Endothelial cell of umbilical vein (primary cell): Measurements from ENCODE around the gene IP6K1.
"Not testable (repeated sequence)": the region's sequence is repeated elsewhere in the genome, so short reads cannot be mapped to it uniquely, and the experiment has no call there.

Experiments
- CTCF ChIP-seq, 2 donors: IDR thresholded peaks; 1 replicate in 1 of 2; 2 replicates in 1 of 2; pipeline ENCODE4 v1.5.1; 2011; ENCODE audit warnings: low read length in 2 of 2, mild to moderate bottlenecking in 2 of 2, moderate library complexity in 2 of 2, control low read depth in 1 of 2, inconsistent platforms in 1 of 2, low read depth in 1 of 2; ENCODE audit not compliant: insufficient read depth in 1 of 2; ENCODE audit errors: extremely low read depth in 1 of 2
- EZH2 ChIP-seq: IDR thresholded peaks from 2 replicates; pipeline ENCODE4 v1.6.1; 2012; ENCODE audit warnings: borderline replicate concordance, low read depth, mild to moderate bottlenecking, moderate library complexity, low read length, inconsistent platforms; ENCODE audit not compliant: severe bottlenecking
- FOS ChIP-seq: IDR thresholded peaks from 2 replicates; pipeline ENCODE4 v1.6.1; 2011; ENCODE audit warnings: mild to moderate bottlenecking, low read length, moderate library complexity, borderline replicate concordance; ENCODE audit not compliant: insufficient read depth
- GATA2 ChIP-seq: IDR thresholded peaks from 2 replicates; pipeline ENCODE4 v1.7.0; 2011; ENCODE audit warnings: low read depth, mild to moderate bottlenecking, moderate library complexity, mixed read lengths, low read length; ENCODE audit not compliant: insufficient read length, insufficient read depth
- MAX ChIP-seq: IDR thresholded peaks from 2 replicates; pipeline ENCODE4 v1.6.1; 2011; ENCODE audit not compliant: insufficient read depth, insufficient read length
- MYC ChIP-seq: IDR thresholded peaks from one replicate; pipeline ENCODE4 v1.6.1; 2011; ENCODE audit warnings: mild to moderate bottlenecking, low read depth, low read length
- POLR2A ChIP-seq: IDR thresholded peaks from 2 replicates; pipeline ENCODE4 v1.6.1; 2012; ENCODE audit warnings: low read depth, mild to moderate bottlenecking, control low read depth, low read length
- POLR2AphosphoS5 ChIP-seq: IDR thresholded peaks from 2 replicates; pipeline ENCODE4 v1.6.1; 2012; ENCODE audit warnings: low read depth, mild to moderate bottlenecking, control low read depth, low read length, moderate library complexity; ENCODE audit not compliant: insufficient read depth

- not testable (repeated sequence) for TF ChIP-seq POLR2A; CTCF (IDR thresholded peaks at IDR 0.05; ENCODE audit: extremely low read depth in 1 of 2, insufficient read depth in 1 of 2, low read depth in 1 of 2, low read length in 2 of 2); MAX; FOS; EZH2; POLR2AphosphoS5; GATA2; MYC
Measured at GRCh38 chr3:49688338-49689045, 97.8 kb downstream of the IP6K1 start.
